Right forelimb (tissue), 1 donor: ENCODE measurements around the gene TBC1D12.
"Not testable (repeated sequence)": the region's sequence is repeated elsewhere in the genome, so short reads cannot be mapped to it uniquely, and the experiment has no call there.

Source experiments
- DNase-seq: peaks from one replicate; pipeline ENCODE4 v3.0.0-alpha.2; 2018

The TBC1D12 gene

GRCh38 chr10:94461503-94461902 is 59.2 kb downstream of the TBC1D12 start:
- DNase-seq, result no peak

- no peak for DNase-seq
These were observed 59.8 kb downstream of the TBC1D12 start for GRCh38 chr10:94462130-94462529.

GRCh38 chr10:94465684-94466083 is 63.3 kb downstream of the TBC1D12 start:
- DNase-seq, result no peak

- no peak for DNase-seq
These were observed 79.1 kb downstream of the TBC1D12 start for GRCh38 chr10:94481410-94481809.

GRCh38 chr10:94483970-94484369 is 81.6 kb downstream of the TBC1D12 start:
- no peak for DNase-seq

- DNase-seq, result no peak
These were observed 82.8 kb downstream of the TBC1D12 start for GRCh38 chr10:94485094-94485493.

- DNase-seq, result no peak
These were observed 85.2 kb downstream of the TBC1D12 start for GRCh38 chr10:94487575-94487974.

GRCh38 chr10:94489107-94489506 is 86.8 kb downstream of the TBC1D12 start:
- DNase-seq, result no peak

GRCh38 chr10:94489976-94490788 is 87.8 kb downstream of the TBC1D12 start:
- no peak for DNase-seq

GRCh38 chr10:94490789-94491039 is 88.4 kb downstream of the TBC1D12 start:
- no peak for DNase-seq

- no peak for DNase-seq
These were observed 91.1 kb downstream of the TBC1D12 start for GRCh38 chr10:94493463-94493862.

- DNase-seq, result no peak
These were observed 93.7 kb downstream of the TBC1D12 start for GRCh38 chr10:94496010-94496409.

- DNase-seq, result no peak
These were observed 94.3 kb downstream of the TBC1D12 start for GRCh38 chr10:94496646-94497045.

GRCh38 chr10:94500063-94500462 is 97.7 kb downstream of the TBC1D12 start:
- no peak for DNase-seq

GRCh38 chr10:94521276-94522250 is 119.2 kb downstream of the TBC1D12 start:
- no peak for DNase-seq

GRCh38 chr10:94524146-94524545 is 121.8 kb downstream of the TBC1D12 start:
- no peak for DNase-seq

- DNase-seq, result no peak
These were observed 122.4 kb downstream of the TBC1D12 start for GRCh38 chr10:94524711-94525110.

GRCh38 chr10:94531550-94531949 is 129.2 kb downstream of the TBC1D12 start:
- not testable (repeated sequence) for DNase-seq

- no peak for DNase-seq
These were observed 130.7 kb downstream of the TBC1D12 start for GRCh38 chr10:94533027-94533426.

- not testable (repeated sequence) for DNase-seq
These were observed 139.9 kb downstream of the TBC1D12 start for GRCh38 chr10:94542282-94542681.

GRCh38 chr10:94545391-94546048 is 143.2 kb downstream of the TBC1D12 start, which contains the start of gene HELLS:
Gene HELLS (plus strand): TSS chr10:94545788. CDS start chr10:94545922, 134 bp downstream.
- peak; percentile 95 for DNase-seq

GRCh38 chr10:94546049-94546900 is 143.9 kb downstream of the TBC1D12 start:
- DNase-seq, result no peak

- DNase-seq, result no peak
These were observed 144.5 kb downstream of the TBC1D12 start for GRCh38 chr10:94546901-94547185.
